Fibroblast of villous mesenchyme (primary cell): Measurements from ENCODE around the gene STX1B. TPM values are rescaled to one million over a fixed set of nuclear protein-coding genes. Genes with fewer than 3 reads are reported as not detected.
"Not testable (repeated sequence)": the region's sequence is repeated elsewhere in the genome, so short reads cannot be mapped to it uniquely, and the experiment has no call there.

ENCODE experiments used
- DNase-seq: peaks from one replicate; pipeline ENCODE4 v3.0.0-alpha.2; 2010; ENCODE audit warnings: low read depth
- H3K4me3 ChIP-seq: 2 replicates; pipeline ENCODE4 v1.5.1; 2011; ENCODE audit warnings: low read depth, mild to moderate bottlenecking, low read length
- total RNA-seq: library from RNA; depleted of rRNA; stranded (reverse); fragments of >200 nt; gene quantifications from 2 replicates; pipeline ENCODE4 v1.2.3, GENCODE V29; 2012
- TF ChIP-seq, protein P1 (sequence below): IDR thresholded peaks from 2 replicates; pipeline ENCODE4 v1.5.1; 2012; ENCODE audit warnings: low read depth, mild to moderate bottlenecking, low read length; ENCODE audit not compliant: insufficient read depth

The STX1B gene
- total RNA-seq, 1 donor = 2.2 TPM

DNA sequence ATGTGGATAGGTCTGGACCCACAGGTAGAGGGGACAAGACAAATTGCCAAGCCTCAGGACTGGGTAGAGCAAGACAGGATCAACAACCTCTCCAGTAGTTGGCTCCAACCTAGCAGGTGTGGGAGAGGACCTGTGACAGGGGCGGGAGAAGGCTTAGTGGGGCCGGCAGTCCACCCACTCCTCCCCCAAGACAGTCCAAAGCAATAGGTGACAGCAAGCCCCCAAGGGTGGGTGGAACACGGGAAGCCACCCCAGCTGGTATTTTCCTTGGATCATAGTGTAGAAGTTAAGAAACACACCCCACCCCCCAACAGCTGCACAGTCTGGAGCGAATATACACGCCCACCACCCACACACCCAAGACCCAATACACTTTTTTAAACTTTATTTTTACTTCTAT, 18.8 kb upstream of the STX1B start:
- TF ChIP-seq, protein P1, sequence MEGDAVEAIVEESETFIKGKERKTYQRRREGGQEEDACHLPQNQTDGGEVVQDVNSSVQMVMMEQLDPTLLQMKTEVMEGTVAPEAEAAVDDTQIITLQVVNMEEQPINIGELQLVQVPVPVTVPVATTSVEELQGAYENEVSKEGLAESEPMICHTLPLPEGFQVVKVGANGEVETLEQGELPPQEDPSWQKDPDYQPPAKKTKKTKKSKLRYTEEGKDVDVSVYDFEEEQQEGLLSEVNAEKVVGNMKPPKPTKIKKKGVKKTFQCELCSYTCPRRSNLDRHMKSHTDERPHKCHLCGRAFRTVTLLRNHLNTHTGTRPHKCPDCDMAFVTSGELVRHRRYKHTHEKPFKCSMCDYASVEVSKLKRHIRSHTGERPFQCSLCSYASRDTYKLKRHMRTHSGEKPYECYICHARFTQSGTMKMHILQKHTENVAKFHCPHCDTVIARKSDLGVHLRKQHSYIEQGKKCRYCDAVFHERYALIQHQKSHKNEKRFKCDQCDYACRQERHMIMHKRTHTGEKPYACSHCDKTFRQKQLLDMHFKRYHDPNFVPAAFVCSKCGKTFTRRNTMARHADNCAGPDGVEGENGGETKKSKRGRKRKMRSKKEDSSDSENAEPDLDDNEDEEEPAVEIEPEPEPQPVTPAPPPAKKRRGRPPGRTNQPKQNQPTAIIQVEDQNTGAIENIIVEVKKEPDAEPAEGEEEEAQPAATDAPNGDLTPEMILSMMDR = no peak
- no peak overlapping the region for H3K4me3 ChIP-seq
- DNase-seq = no peak

DNA sequence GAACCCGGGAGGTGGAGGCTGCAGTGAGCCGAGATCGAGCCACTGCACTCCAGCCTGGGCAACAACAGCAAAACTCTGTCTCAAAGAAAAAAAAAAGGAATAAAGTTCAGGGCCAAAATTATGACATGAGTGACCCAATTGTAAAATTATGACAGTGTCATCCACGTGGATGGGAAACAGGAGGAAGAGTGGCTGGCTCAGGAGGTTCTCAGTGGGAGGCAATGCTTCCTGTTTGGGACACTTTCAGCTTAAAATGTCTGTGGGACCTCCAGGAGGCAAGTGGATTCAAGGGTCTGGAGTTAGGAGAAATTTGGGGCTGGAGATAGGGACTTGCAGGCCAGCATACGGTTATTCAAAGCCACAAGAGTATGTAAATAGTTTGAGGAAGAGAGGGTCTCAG, 14.9 kb upstream of the STX1B start:
- H3K4me3 ChIP-seq = no peak overlapping the region
- DNase-seq = no peak
- TF ChIP-seq, protein P1 = no peak

DNA sequence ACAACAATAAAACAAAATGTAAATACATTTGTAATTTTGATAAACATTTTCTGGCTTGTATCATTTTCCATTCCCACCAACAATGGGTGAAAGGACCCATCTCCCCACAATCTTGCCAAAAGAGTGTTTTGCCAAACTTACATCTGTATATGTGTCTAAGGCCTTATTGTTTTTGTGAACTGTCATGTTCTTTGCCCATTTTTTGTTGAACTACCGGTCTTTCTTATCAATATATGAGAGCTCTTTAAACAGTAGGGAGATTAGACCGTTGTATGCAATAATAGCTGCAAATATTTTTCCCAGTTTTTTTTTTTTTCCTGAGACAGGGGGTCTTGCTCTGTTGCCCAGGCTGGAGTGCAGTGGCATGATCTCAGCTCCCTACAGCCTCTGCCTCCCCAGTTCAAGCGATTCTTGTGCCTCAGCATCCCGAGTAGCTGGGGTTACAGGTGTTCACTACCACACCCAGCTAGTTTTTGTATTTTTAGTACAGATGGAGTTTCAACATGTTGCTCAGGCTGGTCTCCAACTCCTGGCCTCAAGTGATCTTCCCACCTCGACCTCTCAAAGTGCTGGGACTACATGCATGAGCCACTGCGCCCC, 13.3 kb upstream of the STX1B start:
- H3K4me3 ChIP-seq = no peak overlapping the region
- TF ChIP-seq, protein P1 = no peak
- DNase-seq = no peak

DNA sequence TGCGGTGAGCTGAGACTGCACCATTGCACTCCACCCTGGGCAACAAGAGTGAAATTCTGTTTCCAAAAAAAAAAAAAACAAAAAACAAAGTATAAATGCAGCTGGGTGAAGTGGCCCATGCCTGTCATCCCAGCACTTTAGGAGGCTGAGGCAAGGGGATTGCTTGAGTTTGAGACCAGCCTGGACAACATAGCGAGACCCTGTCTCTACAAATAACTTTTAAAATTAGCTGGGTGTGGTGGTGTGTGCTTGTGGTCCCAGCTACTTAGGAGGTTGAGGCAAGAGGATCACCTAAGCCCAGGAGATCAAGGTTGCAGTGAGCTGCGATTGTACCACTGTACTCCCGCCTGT, 12.8 kb upstream of the STX1B start:
- no peak for DNase-seq
- no peak overlapping the region for H3K4me3 ChIP-seq
- TF ChIP-seq, protein P1 = no peak

DNA sequence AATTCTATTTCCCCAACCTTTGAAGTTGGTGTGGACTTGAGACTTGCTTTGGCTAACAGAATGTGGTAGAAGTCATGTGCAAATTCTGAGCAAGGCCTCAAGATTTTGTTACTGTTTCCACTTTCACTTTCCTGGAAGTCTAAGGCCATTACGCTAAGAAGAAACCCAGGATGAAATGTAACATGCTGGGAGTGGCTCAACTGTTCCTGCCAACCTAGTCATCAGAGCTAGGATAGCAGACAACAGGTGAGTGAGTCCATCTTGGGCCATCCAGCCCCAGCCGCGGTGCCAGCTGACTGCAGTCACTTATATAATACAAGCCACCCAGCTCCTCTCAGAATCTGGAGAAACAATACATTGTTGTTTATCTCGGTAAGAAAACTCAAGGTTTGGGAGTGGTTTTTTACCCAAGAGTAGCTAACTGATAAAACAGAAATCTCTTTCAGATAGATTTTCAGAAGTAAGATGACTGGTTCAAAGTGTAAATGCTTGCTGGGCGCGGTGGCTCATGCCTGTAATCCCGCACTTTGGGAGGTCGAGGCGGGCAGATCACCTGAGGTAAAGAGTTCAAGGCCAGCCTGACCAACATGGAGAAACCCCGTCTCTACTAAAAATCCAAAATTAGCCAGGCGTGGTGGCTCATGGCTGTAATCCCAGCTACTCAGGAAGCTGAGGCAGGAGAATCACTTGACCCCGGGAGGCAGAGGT, 12.3 kb upstream of the STX1B start:
- no peak for DNase-seq
- H3K4me3 ChIP-seq = no peak overlapping the region
- TF ChIP-seq, protein P1 = no peak

DNA sequence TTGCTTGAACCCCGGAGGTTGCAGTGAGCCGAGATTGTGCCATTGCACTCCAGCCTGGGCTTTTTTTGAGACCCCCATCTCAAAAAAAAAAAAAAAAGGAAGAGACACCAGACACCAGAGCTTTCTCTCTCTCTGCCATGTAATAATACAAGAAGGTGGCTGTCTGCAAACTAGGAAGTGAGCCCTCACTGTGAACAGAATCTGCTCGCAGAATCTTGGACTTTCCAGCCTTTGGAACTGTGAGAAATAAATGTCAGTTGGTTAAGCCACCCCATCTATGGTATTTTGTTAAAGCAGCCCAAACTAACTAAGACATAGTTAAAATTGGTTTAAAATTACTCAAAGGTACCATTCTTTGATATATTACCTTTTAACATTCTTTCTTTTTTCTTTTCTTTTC, 10.1 kb upstream of the STX1B start:
- no peak for DNase-seq
- no peak overlapping the region for H3K4me3 ChIP-seq
- TF ChIP-seq, protein P1 = no peak

DNA sequence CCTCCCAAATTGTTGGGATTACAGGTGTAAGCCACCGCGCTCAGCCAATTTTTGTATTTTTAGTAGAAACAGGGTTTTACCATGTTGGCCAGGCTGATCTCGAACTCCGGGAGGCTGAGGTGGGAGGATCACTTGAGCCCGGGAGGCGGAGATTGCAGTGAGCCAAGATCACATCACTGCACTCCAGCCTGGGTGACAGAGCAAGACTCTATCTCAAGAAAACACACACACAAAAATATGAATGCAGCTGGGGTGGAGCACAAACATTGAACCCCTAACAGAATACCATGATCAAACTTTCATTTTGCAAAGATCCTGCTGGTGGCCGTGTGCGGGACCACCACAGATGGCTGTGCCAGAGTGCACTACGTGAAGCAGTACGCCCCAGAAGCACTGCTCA, 7.3 kb upstream of the STX1B start:
- not testable (repeated sequence) for H3K4me3 ChIP-seq, DNase-seq
